Measurements from ENCODE around the gene FAM181B.

FAM181B gene

DNA sequence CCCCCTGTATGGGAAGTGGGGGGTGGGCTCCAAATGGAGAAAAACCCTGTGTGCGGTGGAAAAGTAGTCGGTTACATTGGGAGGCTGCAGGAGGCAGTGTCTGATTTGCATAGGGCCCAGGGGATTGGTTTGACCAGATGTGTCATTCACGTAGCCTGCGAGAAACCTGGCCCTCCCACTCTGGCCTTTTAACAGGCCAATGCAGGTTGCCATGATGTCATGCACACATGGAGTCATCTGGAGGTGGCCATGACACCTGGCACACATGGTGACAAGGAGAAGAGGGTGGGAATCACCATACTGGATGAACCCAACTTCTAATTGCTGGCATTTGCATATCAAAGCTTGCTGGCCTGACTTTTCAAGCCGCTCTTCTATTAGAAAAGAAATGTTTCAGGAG, 50.6 kb downstream of the FAM181B start:
- Histone ChIP-seq H3K4me1 (ENCODE audit: control insufficient read depth, insufficient read depth, low read length) (peaks cover 8% of the 10 kb centered on the region), H3K4me3 (ENCODE audit: low read depth, low read length) (peak overlapping the region; percentile 15; the same call in 1 of the 2 replicates), H3K27ac (ENCODE audit: low read depth, low read length) (no peak overlapping the region), H3K9me3 (ENCODE audit: control insufficient read depth, insufficient read depth, low read depth, low read length) (peaks cover 3% of the 10 kb centered on the region; the same call in 1 of the 2 replicates), H3K27me3 (ENCODE audit: control insufficient read depth, insufficient read depth, low read length) (no peaks in the 10 kb centered on the region), H3K9ac (ENCODE audit: low read length) (no peak overlapping the region), H3K36me3 (ENCODE audit: control insufficient read depth, insufficient read depth, low read length) (no peaks in the 10 kb centered on the region)

GRCh38 chr11:82682003-82682751, 51.5 kb downstream of the FAM181B start:
- Histone ChIP-seq H3K9ac (ENCODE audit: low read length) (no peak overlapping the region), H3K27me3 (ENCODE audit: control insufficient read depth, insufficient read depth, low read length) (no peaks in the 10 kb centered on the region), H3K9me3 (ENCODE audit: control insufficient read depth, insufficient read depth, low read depth, low read length) (peaks cover 3% of the 10 kb centered on the region; the same call in 1 of the 2 replicates), H3K4me1 (ENCODE audit: control insufficient read depth, insufficient read depth, low read length) (peaks cover 8% of the 10 kb centered on the region), H3K27ac (ENCODE audit: low read depth, low read length) (no peak overlapping the region), H3K36me3 (ENCODE audit: control insufficient read depth, insufficient read depth, low read length) (no peaks in the 10 kb centered on the region), H3K4me3 (ENCODE audit: low read depth, low read length) (peak overlapping the region; percentile 15; the same call in 1 of the 2 replicates)

GRCh38 chr11:82680252-82680651, 53.4 kb downstream of the FAM181B start:
- Histone ChIP-seq H3K9me3 (ENCODE audit: control insufficient read depth, insufficient read depth, low read depth, low read length) (peaks cover 3% of the 10 kb centered on the region; the same call in 1 of the 2 replicates), H3K36me3 (ENCODE audit: control insufficient read depth, insufficient read depth, low read length) (no peaks in the 10 kb centered on the region), H3K27me3 (ENCODE audit: control insufficient read depth, insufficient read depth, low read length) (no peaks in the 10 kb centered on the region), H3K27ac (ENCODE audit: low read depth, low read length) (no peak overlapping the region), H3K4me3 (ENCODE audit: low read depth, low read length) (no peak overlapping the region), H3K9ac (ENCODE audit: low read length) (no peak overlapping the region), H3K4me1 (ENCODE audit: control insufficient read depth, insufficient read depth, low read length) (peaks cover 8% of the 10 kb centered on the region)

All from HUES6 (cell line).